ENCODE measurements around the gene SNRK. TPM values are rescaled to one million over a fixed set of nuclear protein-coding genes. Genes with fewer than 3 reads are reported as not detected.

Gene SNRK
- total RNA-seq, 1 experiment from 2014 or later = 12.7 TPM

DNA sequence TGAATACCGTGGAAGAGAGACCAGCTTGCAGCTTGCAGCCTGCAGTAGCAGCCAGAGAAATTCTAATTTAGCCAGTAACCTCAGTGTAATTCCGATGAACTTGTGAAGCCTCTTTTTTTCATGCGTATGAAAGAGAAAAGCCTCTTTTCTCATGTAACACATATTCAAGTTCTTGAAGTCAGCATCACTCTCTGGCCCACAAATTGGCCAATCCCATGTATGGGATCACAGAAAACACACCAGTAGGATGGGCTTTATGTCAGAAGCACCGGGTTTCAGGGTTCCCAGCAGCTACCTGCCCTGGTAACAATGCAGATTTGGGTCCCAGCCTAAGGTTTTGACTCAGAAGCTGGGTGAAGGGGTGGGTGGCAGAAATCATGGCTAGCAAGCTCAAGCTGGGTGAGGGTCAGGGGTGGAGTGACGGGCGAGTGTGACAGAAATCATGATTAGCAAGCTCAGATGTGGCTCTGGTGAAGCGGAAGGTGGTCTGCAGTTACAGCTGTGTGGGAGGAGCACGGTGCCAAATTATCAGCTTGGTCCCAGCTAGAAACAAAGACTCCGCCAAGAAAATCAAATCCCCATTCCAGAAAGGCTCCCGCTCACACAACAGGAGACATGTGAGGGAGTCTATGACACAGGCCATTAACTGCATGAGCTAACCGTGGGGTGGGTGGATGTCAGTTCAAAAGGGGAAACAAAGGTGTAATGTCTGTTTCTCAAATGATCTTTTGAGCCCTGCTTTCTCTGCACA, 86.6 kb downstream of the SNRK start:
- Histone ChIP-seq H3K9me3 (ENCODE audit: control insufficient read depth in 1 of 2, insufficient read depth in 1 of 2, low read depth in 1 of 2, low read length in 2 of 2) (no peaks in the 10 kb centered on the region), H3K36me3 (ENCODE audit: control insufficient read depth in 1 of 2, insufficient read depth in 2 of 2, low read length in 2 of 2) (no peaks in the 10 kb centered on the region), H3K9ac (ENCODE audit: low read length) (no peak overlapping the region), H4K20me1 (ENCODE audit: insufficient read depth) (no peaks in the 10 kb centered on the region), H3K27me3 (ENCODE audit: insufficient read depth, low read length) (no peaks in the 10 kb centered on the region), H3K4me2 (ENCODE audit: low read length) (no peak overlapping the region), H3K4me1 (ENCODE audit: control insufficient read depth in 1 of 2, insufficient read depth in 2 of 2, low read length in 2 of 2) (no peaks in the 10 kb centered on the region), H3K79me2 (ENCODE audit: insufficient read depth, low read length) (no peaks in the 10 kb centered on the region), H2AFZ (ENCODE audit: low read depth, low read length, poor library complexity, severe bottlenecking) (no peak overlapping the region), H3K9me2 (ENCODE audit: insufficient read depth) (no peaks in the 10 kb centered on the region), H3K27ac (ENCODE audit: low read depth, low read length) (no peak overlapping the region), H3K4me3 (replicated peaks in 1 of 2; ENCODE audit: low read depth in 1 of 2, low read length in 2 of 2) (no peak overlapping the region)
- ChIA-PET CTCF (no interaction called here), POLR2A (no interaction called here), RAD21 (ENCODE audit: low non-redundant PET in 1 of 2, low total read pairs in 2 of 2, uncharacterized antibody in 2 of 2, unreplicated experiment in 2 of 2) (no interaction called here)
- intact Hi-C loops (cut with micrococcal nuclease) = no loop called here
- DNase-seq (ENCODE audit: low read depth, low spot score) (no peak), ATAC-seq (no peak)
- TF ChIP-seq YY1 (IDR thresholded peaks at IDR 0.05; ENCODE audit: extremely low read depth, insufficient replicate concordance, low read depth, low read length) = no peak
- no peak for TF ChIP-seq SIN3A (IDR thresholded peaks at IDR 0.05; ENCODE audit: low read depth)
- no peak for TF ChIP-seq FOSL1 (IDR thresholded peaks at IDR 0.05; ENCODE audit: low read depth)
- no peak for TF ChIP-seq SP1 (IDR thresholded peaks at IDR 0.05; ENCODE audit: low read depth)
- TF ChIP-seq POLR2AphosphoS5 (IDR thresholded peaks at IDR 0.05; ENCODE audit: low read depth, low read length) = no peak
- no peak for TF ChIP-seq ATF3 (IDR thresholded peaks at IDR 0.05)
- no peak for TF ChIP-seq ELF1 (IDR thresholded peaks at IDR 0.05; ENCODE audit: borderline replicate concordance, low read depth)
- TF ChIP-seq ZBTB33 (IDR thresholded peaks at IDR 0.05; ENCODE audit: extremely low read depth, insufficient replicate concordance, low read length) = no peak
- TF ChIP-seq CEBPB (IDR thresholded peaks at IDR 0.05; ENCODE audit: low read depth) = no peak
- no peak for TF ChIP-seq EZH2 (IDR thresholded peaks at IDR 0.05)
- TF ChIP-seq TCF7L2 (IDR thresholded peaks at IDR 0.05; ENCODE audit: borderline replicate concordance, extremely low read depth, insufficient read depth, insufficient read length) = no peak
- TF ChIP-seq ZNF274 (IDR thresholded peaks at IDR 0.05; ENCODE audit: low read depth, low read length) = no peak
- TF ChIP-seq CTCF (IDR thresholded peaks at IDR 0.05 in 2 of 3, conservative IDR thresholded peaks at IDR 0.05 in 1 of 3; ENCODE audit: borderline replicate concordance in 1 of 3, insufficient read depth in 1 of 3, low read depth in 2 of 3, low read length in 2 of 3) = no peak
- TF ChIP-seq EGR1 (IDR thresholded peaks at IDR 0.05; ENCODE audit: low read depth) = no peak
- TF ChIP-seq POLR2A (IDR thresholded peaks at IDR 0.05; ENCODE audit: borderline replicate concordance, extremely low read depth, insufficient read depth, insufficient read length) = no peak
- TF ChIP-seq, protein P1, sequence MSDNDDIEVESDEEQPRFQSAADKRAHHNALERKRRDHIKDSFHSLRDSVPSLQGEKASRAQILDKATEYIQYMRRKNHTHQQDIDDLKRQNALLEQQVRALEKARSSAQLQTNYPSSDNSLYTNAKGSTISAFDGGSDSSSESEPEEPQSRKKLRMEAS (IDR thresholded peaks at IDR 0.05) = no peak
- no TSS peak for BruUV-seq (replicated peaks)

Data from HCT116 (cell line).